ENCODE results near the gene KIF2C.
"Not testable (repeated sequence)": the region's sequence is repeated elsewhere in the genome, so short reads cannot be mapped to it uniquely, and the experiment has no call there.

Gene KIF2C

GRCh38 chr1:44733365-44733764 lies 6.3 kb upstream of the KIF2C start:
- Histone ChIP-seq H3K4me1 (ENCODE audit: control insufficient read depth in 1 of 2, insufficient read depth in 2 of 2, low read length in 2 of 2) (peaks cover 5 to 8% of the 10 kb centered on the region in 2 donors), H3K9me3 (ENCODE audit: control insufficient read depth in 1 of 2, low read length in 2 of 2) (no peaks in the 10 kb centered on the region), H3K9ac (ENCODE audit: low read depth in 1 of 2, low read length in 2 of 2) (no peak overlapping the region), H3K4me3 (ENCODE audit: low read depth in 1 of 2, low read length in 2 of 2) (no peak overlapping the region), H3K36me3 (ENCODE audit: control insufficient read depth in 1 of 2, insufficient read depth in 2 of 2, low read length in 2 of 2) (no peaks in the 10 kb centered on the region), H3K27me3 (ENCODE audit: control insufficient read depth in 1 of 2, insufficient read depth in 2 of 2, low read length in 2 of 2) (no peaks in the 10 kb centered on the region), H3K27ac (ENCODE audit: low read depth, low read length) (no peak overlapping the region)

GRCh38 chr1:44733784-44734183 lies 5.9 kb upstream of the KIF2C start:
- H3K36me3 ChIP-seq (ENCODE audit: control insufficient read depth in 1 of 2, insufficient read depth in 2 of 2, low read length in 2 of 2): no peaks in the 10 kb centered on the region
- peaks cover 5 to 8% of the 10 kb centered on the region in 2 donors for H3K4me1 ChIP-seq (ENCODE audit: control insufficient read depth in 1 of 2, insufficient read depth in 2 of 2, low read length in 2 of 2)
- no peaks in the 10 kb centered on the region for H3K9me3 ChIP-seq (ENCODE audit: control insufficient read depth in 1 of 2, low read length in 2 of 2)
- H3K4me3 ChIP-seq (ENCODE audit: low read depth in 1 of 2, low read length in 2 of 2): no peak overlapping the region
- H3K9ac ChIP-seq (ENCODE audit: low read depth in 1 of 2, low read length in 2 of 2): no peak overlapping the region
- H3K27me3 ChIP-seq (ENCODE audit: control insufficient read depth in 1 of 2, insufficient read depth in 2 of 2, low read length in 2 of 2): no peaks in the 10 kb centered on the region
- H3K27ac ChIP-seq (ENCODE audit: low read depth, low read length): no peak overlapping the region

- H3K36me3 ChIP-seq (ENCODE audit: control insufficient read depth in 1 of 2, insufficient read depth in 2 of 2, low read length in 2 of 2): no peaks in the 10 kb centered on the region
- H3K9ac ChIP-seq (ENCODE audit: low read depth in 1 of 2, low read length in 2 of 2): no peak overlapping the region
- no peak overlapping the region for H3K27ac ChIP-seq (ENCODE audit: low read depth, low read length)
- H3K9me3 ChIP-seq (ENCODE audit: control insufficient read depth in 1 of 2, low read length in 2 of 2): no peaks in the 10 kb centered on the region
- H3K4me1 ChIP-seq (ENCODE audit: control insufficient read depth in 1 of 2, insufficient read depth in 2 of 2, low read length in 2 of 2): peaks cover 15 to 18% of the 10 kb centered on the region in 2 donors
- no peak overlapping the region for H3K4me3 ChIP-seq (ENCODE audit: low read depth in 1 of 2, low read length in 2 of 2)
- no peaks in the 10 kb centered on the region for H3K27me3 ChIP-seq (ENCODE audit: control insufficient read depth in 1 of 2, insufficient read depth in 2 of 2, low read length in 2 of 2)
Observed at GRCh38 chr1:44735992-44736391, 3.6 kb upstream of the KIF2C start.

- not testable (repeated sequence) for H3K27ac ChIP-seq (ENCODE audit: low read depth, low read length); H3K9me3 ChIP-seq (ENCODE audit: control insufficient read depth in 1 of 2, low read length in 2 of 2); H3K36me3 ChIP-seq (ENCODE audit: control insufficient read depth in 1 of 2, insufficient read depth in 2 of 2, low read length in 2 of 2); H3K27me3 ChIP-seq (ENCODE audit: control insufficient read depth in 1 of 2, insufficient read depth in 2 of 2, low read length in 2 of 2)
- H3K4me3 ChIP-seq (ENCODE audit: low read depth in 1 of 2, low read length in 2 of 2): peak overlapping the region; percentile 80 to 87
- peak overlapping the region; percentile 79 to 90 for H3K9ac ChIP-seq (ENCODE audit: low read depth in 1 of 2, low read length in 2 of 2)
- peaks cover 10 to 14% of the 10 kb centered on the region in 2 donors for H3K4me1 ChIP-seq (ENCODE audit: control insufficient read depth in 1 of 2, insufficient read depth in 2 of 2, low read length in 2 of 2)
Observed at GRCh38 chr1:44738953-44739306, 707 bp upstream of the KIF2C start.

GRCh38 chr1:44740179-44740617 lies 561 bp downstream of the KIF2C start:
- Histone ChIP-seq H3K9me3 (ENCODE audit: control insufficient read depth in 1 of 2, low read length in 2 of 2) (no peaks in the 10 kb centered on the region), H3K27me3 (ENCODE audit: control insufficient read depth in 1 of 2, insufficient read depth in 2 of 2, low read length in 2 of 2) (no peaks in the 10 kb centered on the region), H3K4me3 (ENCODE audit: low read depth in 1 of 2, low read length in 2 of 2) (peak overlapping the region; percentile 80 to 87), H3K27ac (ENCODE audit: low read depth, low read length) (no peak overlapping the region), H3K36me3 (ENCODE audit: control insufficient read depth in 1 of 2, insufficient read depth in 2 of 2, low read length in 2 of 2) (peaks cover 0 to 4% of the 10 kb centered on the region in 2 donors), H3K9ac (ENCODE audit: low read depth in 1 of 2, low read length in 2 of 2) (peak overlapping the region; percentile 60 to 61), H3K4me1 (ENCODE audit: control insufficient read depth in 1 of 2, insufficient read depth in 2 of 2, low read length in 2 of 2) (peaks cover 10 to 14% of the 10 kb centered on the region in 2 donors)

GRCh38 chr1:44743211-44743610 lies 3.6 kb downstream of the KIF2C start:
- Histone ChIP-seq H3K9me3 (ENCODE audit: control insufficient read depth in 1 of 2, low read length in 2 of 2) (no peaks in the 10 kb centered on the region), H3K36me3 (ENCODE audit: control insufficient read depth in 1 of 2, insufficient read depth in 2 of 2, low read length in 2 of 2) (peaks cover 4 to 8% of the 10 kb centered on the region in 2 donors), H3K4me3 (ENCODE audit: low read depth in 1 of 2, low read length in 2 of 2) (no peak overlapping the region), H3K27ac (ENCODE audit: low read depth, low read length) (no peak overlapping the region), H3K9ac (ENCODE audit: low read depth in 1 of 2, low read length in 2 of 2) (no peak overlapping the region), H3K27me3 (ENCODE audit: control insufficient read depth in 1 of 2, insufficient read depth in 2 of 2, low read length in 2 of 2) (no peaks in the 10 kb centered on the region), H3K4me1 (ENCODE audit: control insufficient read depth in 1 of 2, insufficient read depth in 2 of 2, low read length in 2 of 2) (peaks cover 10 to 14% of the 10 kb centered on the region in 2 donors)

- Histone ChIP-seq H3K4me1 (ENCODE audit: control insufficient read depth in 1 of 2, insufficient read depth in 2 of 2, low read length in 2 of 2) (no peaks in the 10 kb centered on the region), H3K4me3 (ENCODE audit: low read depth in 1 of 2, low read length in 2 of 2) (no peak overlapping the region), H3K36me3 (ENCODE audit: control insufficient read depth in 1 of 2, insufficient read depth in 2 of 2, low read length in 2 of 2) (peaks cover 4 to 14% of the 10 kb centered on the region in 2 donors), H3K9ac (ENCODE audit: low read depth in 1 of 2, low read length in 2 of 2) (no peak overlapping the region), H3K27me3 (ENCODE audit: control insufficient read depth in 1 of 2, insufficient read depth in 2 of 2, low read length in 2 of 2) (no peaks in the 10 kb centered on the region), H3K27ac (ENCODE audit: low read depth, low read length) (no peak overlapping the region), H3K9me3 (ENCODE audit: control insufficient read depth in 1 of 2, low read length in 2 of 2) (no peaks in the 10 kb centered on the region)
Observed at GRCh38 chr1:44747878-44748277, 8.2 kb downstream of the KIF2C start.

GRCh38 chr1:44757420-44757819 lies 17.8 kb downstream of the KIF2C start:
- no peak overlapping the region for H3K27ac ChIP-seq (ENCODE audit: low read depth, low read length)
- H3K4me3 ChIP-seq (ENCODE audit: low read depth in 1 of 2, low read length in 2 of 2): no peak overlapping the region
- no peak overlapping the region for H3K9ac ChIP-seq (ENCODE audit: low read depth in 1 of 2, low read length in 2 of 2)
- H3K4me1 ChIP-seq (ENCODE audit: control insufficient read depth in 1 of 2, insufficient read depth in 2 of 2, low read length in 2 of 2): peaks cover 0 to 7% of the 10 kb centered on the region in 2 donors
- H3K36me3 ChIP-seq (ENCODE audit: control insufficient read depth in 1 of 2, insufficient read depth in 2 of 2, low read length in 2 of 2): peaks cover 3 to 68% of the 10 kb centered on the region in 2 donors
- H3K27me3 ChIP-seq (ENCODE audit: control insufficient read depth in 1 of 2, insufficient read depth in 2 of 2, low read length in 2 of 2): no peaks in the 10 kb centered on the region
- no peaks in the 10 kb centered on the region for H3K9me3 ChIP-seq (ENCODE audit: control insufficient read depth in 1 of 2, low read length in 2 of 2)

GRCh38 chr1:44759077-44759476 lies 19.4 kb downstream of the KIF2C start:
- H3K4me3 ChIP-seq (ENCODE audit: low read depth in 1 of 2, low read length in 2 of 2): no peak overlapping the region
- peaks cover 0 to 7% of the 10 kb centered on the region in 2 donors for H3K4me1 ChIP-seq (ENCODE audit: control insufficient read depth in 1 of 2, insufficient read depth in 2 of 2, low read length in 2 of 2)
- peaks cover 3 to 72% of the 10 kb centered on the region in 2 donors for H3K36me3 ChIP-seq (ENCODE audit: control insufficient read depth in 1 of 2, insufficient read depth in 2 of 2, low read length in 2 of 2)
- no peaks in the 10 kb centered on the region for H3K27me3 ChIP-seq (ENCODE audit: control insufficient read depth in 1 of 2, insufficient read depth in 2 of 2, low read length in 2 of 2)
- H3K27ac ChIP-seq (ENCODE audit: low read depth, low read length): no peak overlapping the region
- no peak overlapping the region for H3K9ac ChIP-seq (ENCODE audit: low read depth in 1 of 2, low read length in 2 of 2)
- H3K9me3 ChIP-seq (ENCODE audit: control insufficient read depth in 1 of 2, low read length in 2 of 2): no peaks in the 10 kb centered on the region

- no peak overlapping the region for H3K9ac ChIP-seq (ENCODE audit: low read depth in 1 of 2, low read length in 2 of 2)
- H3K27me3 ChIP-seq (ENCODE audit: control insufficient read depth in 1 of 2, insufficient read depth in 2 of 2, low read length in 2 of 2): no peaks in the 10 kb centered on the region
- no peaks in the 10 kb centered on the region for H3K9me3 ChIP-seq (ENCODE audit: control insufficient read depth in 1 of 2, low read length in 2 of 2)
- H3K4me1 ChIP-seq (ENCODE audit: control insufficient read depth in 1 of 2, insufficient read depth in 2 of 2, low read length in 2 of 2): peaks cover 0 to 7% of the 10 kb centered on the region in 2 donors
- H3K4me3 ChIP-seq (ENCODE audit: low read depth in 1 of 2, low read length in 2 of 2): no peak overlapping the region
- peaks cover 3 to 62% of the 10 kb centered on the region in 2 donors for H3K36me3 ChIP-seq (ENCODE audit: control insufficient read depth in 1 of 2, insufficient read depth in 2 of 2, low read length in 2 of 2)
- no peak overlapping the region for H3K27ac ChIP-seq (ENCODE audit: low read depth, low read length)
Observed at GRCh38 chr1:44760876-44761275, 21.2 kb downstream of the KIF2C start.

GRCh38 chr1:44766421-44766820 lies 26.8 kb downstream of the KIF2C start:
- H3K4me3 ChIP-seq (ENCODE audit: low read depth in 1 of 2, low read length in 2 of 2); H3K9me3 ChIP-seq (ENCODE audit: control insufficient read depth in 1 of 2, low read length in 2 of 2); H3K27me3 ChIP-seq (ENCODE audit: control insufficient read depth in 1 of 2, insufficient read depth in 2 of 2, low read length in 2 of 2); H3K4me1 ChIP-seq (ENCODE audit: control insufficient read depth in 1 of 2, insufficient read depth in 2 of 2, low read length in 2 of 2); H3K9ac ChIP-seq (ENCODE audit: low read depth in 1 of 2, low read length in 2 of 2); H3K27ac ChIP-seq (ENCODE audit: low read depth, low read length): not testable (repeated sequence)
- H3K36me3 ChIP-seq (ENCODE audit: control insufficient read depth in 1 of 2, insufficient read depth in 2 of 2, low read length in 2 of 2): peaks cover 0 to 28% of the 10 kb centered on the region in 2 donors
